ENCODE results near the gene SDHC. TPM values are rescaled to one million over a fixed set of nuclear protein-coding genes. Genes with fewer than 3 reads are reported as not detected.

SDHC gene
- total and polyA plus RNA-seq, 2 of the 8 experiments (the other 6 are each of a cell fraction or from before 2014, with no cell fraction given): 224 to 305 TPM

DNA sequence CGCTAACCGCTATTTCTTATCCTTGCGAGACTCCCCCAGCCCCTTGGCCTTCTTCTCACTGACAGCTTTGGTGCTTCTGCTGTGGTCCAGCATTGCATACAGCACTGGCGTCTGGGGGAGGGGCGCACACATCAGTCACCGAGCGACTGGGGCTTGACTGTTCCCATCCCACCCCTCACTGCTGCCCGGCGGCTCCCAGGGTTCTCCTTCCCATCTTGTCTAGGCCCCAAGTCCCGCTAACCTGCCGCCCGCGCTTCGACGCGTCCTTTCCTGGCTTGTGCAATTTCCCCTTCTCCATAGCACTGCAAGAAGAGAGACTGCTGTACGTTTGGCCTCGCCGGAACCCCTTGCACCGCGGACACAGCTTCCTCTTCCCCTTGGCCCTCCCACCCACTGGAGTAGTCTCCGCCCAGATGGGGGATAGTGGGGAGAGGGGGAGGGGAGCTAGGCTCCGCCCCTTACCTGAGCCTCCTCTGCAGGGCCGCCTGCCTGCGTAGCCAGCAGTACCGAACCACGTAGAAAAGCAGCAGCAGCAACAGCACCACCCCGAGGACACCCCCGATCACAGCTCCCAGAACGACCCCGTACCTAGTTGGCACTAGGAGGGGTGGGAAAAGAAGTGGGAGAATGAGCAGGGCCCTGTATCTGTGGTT lies 8.2 kb upstream of the SDHC start (continued):
- TF ChIP-seq JUND (IDR thresholded peaks at IDR 0.05; ENCODE audit: low read length) (no peak), RNF2 (IDR thresholded peaks at IDR 0.05; ENCODE audit: borderline replicate concordance, low read depth, low read length, missing control alignments, poor library complexity, severe bottlenecking) (no peak), RAD21 (IDR thresholded peaks at IDR 0.05 in 1 of 2, conservative IDR thresholded peaks at IDR 0.05 in 1 of 2; ENCODE audit: low read depth in 2 of 2, low read length in 2 of 2) (peak; percentile 82 to 85), EZH2 (IDR thresholded peaks at IDR 0.05; ENCODE audit: low read depth, low read length, severe bottlenecking) (no peak), TAF7 (optimal IDR thresholded peaks at IDR 0.05; ENCODE audit: borderline replicate concordance, low read depth, low read length) (peak; percentile 32)

All from H1 (cell line).